HCT116 (cell line): ENCODE measurements around the gene TBRG4. TPM values are rescaled to one million over a fixed set of nuclear protein-coding genes. Genes with fewer than 3 reads are reported as not detected.

Experiments used
- ATAC-seq: fragments of 200-7000 bp; cut with Tn5 transposase; 2 replicates; pipeline ENCODE4 v1.9.1; 2020; ENCODE audit warnings: mild to moderate bottlenecking, moderate library complexity
- BruUV-seq: library from RNA; stranded (reverse); fragments of 400-500 nt; replicated peaks from 2 replicates; lab custom pipeline; 2021; lab: Mats Ljungman, UMichigan
- CTCF ChIA-PET: fragments of 300-600 bp; sonication (Branson Sonifier 250); formaldehyde crosslinking; loops from one replicate; lab custom pipeline; 2021; ENCODE audit warnings: antibody characterized with exemption; lab: Charles Lee
- POLR2A ChIA-PET: fragments of 300-600, 350-600 bp; sonication (Branson Sonifier 250); formaldehyde crosslinking; loops from one replicate; lab custom pipeline; 2021; ENCODE audit warnings: antibody characterized with exemption; lab: Charles Lee
- RAD21 ChIA-PET, 2 experiments: fragments of 300-600 bp; sonication (Branson Sonifier 250); formaldehyde crosslinking; loops; one replicate each; lab custom pipeline; 2023; ENCODE audit warnings: low total read pairs in 2 of 2; ENCODE audit not compliant: uncharacterized antibody in 2 of 2, unreplicated experiment in 2 of 2, low non-redundant PET in 1 of 2; lab: Charles Lee
- DNase-seq: peaks from one replicate; pipeline ENCODE4 v3.0.0-alpha.2; 2010; ENCODE audit warnings: low read depth, low spot score
- H2AFZ ChIP-seq: fragments of 200-600 bp; shearing (Covaris generic), sonication (generic); 2 replicates; pipeline ENCODE4 v1.6.1; 2017; ENCODE audit warnings: low read depth, mixed run types, mixed read lengths, antibody characterized with exemption, low read length; ENCODE audit not compliant: poor library complexity, severe bottlenecking
- H3K27ac ChIP-seq: 2 replicates; pipeline ENCODE4 v1.5.1; 2012; ENCODE audit warnings: low read depth, low read length
- H3K27me3 ChIP-seq: fragments of 200-600 bp; sonication (generic); 2 replicates; pipeline ENCODE4 v1.6.1; 2016; ENCODE audit warnings: mixed run types, low read length, mixed read lengths; ENCODE audit not compliant: insufficient read depth
- H3K36me3 ChIP-seq, 2 experiments: fragments of 200-500 bp in 1 of 2; fragments of 200-600 bp in 1 of 2; sonication (Bioruptor generic) in 1 of 2; sonication (generic) in 1 of 2; 2 replicates each; pipeline versions ENCODE4 v1.5.1 to v1.6.1; 2014 to 2016; ENCODE audit warnings: low read length in 2 of 2, inconsistent platforms in 1 of 2, mixed read lengths in 1 of 2, mixed run types in 1 of 2; ENCODE audit not compliant: insufficient read depth in 2 of 2, control insufficient read depth in 1 of 2
- H3K4me1 ChIP-seq, 2 experiments: fragments of 200-600 bp in 1 of 2; sonication (generic) in 1 of 2; 2 replicates each; pipeline versions ENCODE4 v1.5.1 to v1.6.1; 2012 to 2017; ENCODE audit warnings: low read length in 2 of 2, inconsistent platforms in 1 of 2, mild to moderate bottlenecking in 1 of 2, mixed read lengths in 1 of 2, mixed run types in 1 of 2, moderate library complexity in 1 of 2; ENCODE audit not compliant: insufficient read depth in 2 of 2, control insufficient read depth in 1 of 2
- H3K4me2 ChIP-seq: fragments of 200-600 bp; sonication (generic); 2 replicates; pipeline ENCODE4 v1.6.1; 2017; ENCODE audit warnings: mixed run types, low read length, mixed read lengths
- H3K4me3 ChIP-seq, 2 experiments: fragments of 200-600 bp in 1 of 2; sonication (generic) in 1 of 2; replicated peaks in 1 of 2; 2 replicates each; pipeline ENCODE4 v1.5.1; 2011 to 2016; ENCODE audit warnings: low read length in 2 of 2, control low read depth in 1 of 2, low read depth in 1 of 2, mild to moderate bottlenecking in 1 of 2, mixed read lengths in 1 of 2, mixed run types in 1 of 2
- H3K79me2 ChIP-seq: fragments of 200-600 bp; sonication (generic); 2 replicates; pipeline ENCODE4 v1.6.1; 2017; ENCODE audit warnings: mild to moderate bottlenecking, mixed run types, low read length, moderate library complexity, mixed read lengths; ENCODE audit not compliant: insufficient read depth
- H3K9ac ChIP-seq: fragments of 200-600 bp; sonication (generic); 2 replicates; pipeline ENCODE4 v1.6.1; 2016; ENCODE audit warnings: low read length, mixed read lengths
- H3K9me2 ChIP-seq: fragments of 200-600 bp; sonication (generic), shearing (Covaris generic); 2 replicates; pipeline ENCODE4 v1.6.1; 2017; ENCODE audit warnings: mixed run types, mild to moderate bottlenecking, moderate library complexity; ENCODE audit not compliant: insufficient read depth
- H3K9me3 ChIP-seq, 2 experiments: fragments of 200-500 bp in 1 of 2; fragments of 200-600 bp in 1 of 2; sonication (Bioruptor generic) in 1 of 2; sonication (generic) in 1 of 2; 2 replicates each; pipeline ENCODE4 v1.6.1; 2014 to 2017; ENCODE audit warnings: low read length in 2 of 2, mixed read lengths in 2 of 2, inconsistent platforms in 1 of 2, low read depth in 1 of 2, mild to moderate bottlenecking in 1 of 2, mixed run types in 1 of 2, moderate library complexity in 1 of 2; ENCODE audit not compliant: control insufficient read depth in 1 of 2, insufficient read depth in 1 of 2
- H4K20me1 ChIP-seq: fragments of 200-600 bp; sonication (generic), shearing (Covaris generic); 2 replicates; pipeline ENCODE4 v1.6.1; 2017; ENCODE audit warnings: mixed run types, mild to moderate bottlenecking, moderate library complexity; ENCODE audit not compliant: insufficient read depth
- CTCF ChIP-seq, 3 experiments: fragments of 200-600 bp in 1 of 3; sonication (generic) in 1 of 3; IDR thresholded peaks in 2 of 3; conservative IDR thresholded peaks in 1 of 3; 2 replicates each; pipeline ENCODE4 v1.5.1; 2012 to 2017; ENCODE audit warnings: low read depth in 2 of 3, low read length in 2 of 3, antibody characterized with exemption in 1 of 3, borderline replicate concordance in 1 of 3, control low read depth in 1 of 3, mild to moderate bottlenecking in 1 of 3, mixed read lengths in 1 of 3, mixed run types in 1 of 3, moderate library complexity in 1 of 3; ENCODE audit not compliant: insufficient read depth in 1 of 3
- JUND ChIP-seq: IDR thresholded peaks from 2 replicates; pipeline ENCODE4 v1.6.1; 2012
- RAD21 ChIP-seq: IDR thresholded peaks from 2 replicates; pipeline ENCODE4 v1.6.1; 2012; ENCODE audit warnings: low read depth, mild to moderate bottlenecking
- SRF ChIP-seq: IDR thresholded peaks from 2 replicates; pipeline ENCODE4 v1.6.1; 2012; ENCODE audit warnings: low read depth
- ZNF274 ChIP-seq: fragments of 200-500 bp; sonication (Bioruptor generic); IDR thresholded peaks from 2 replicates; pipeline ENCODE4 v1.6.1; 2014; ENCODE audit warnings: mild to moderate bottlenecking, low read depth, low read length, inconsistent platforms
- intact Hi-C: fragments of 100-400 bp; cut with micrococcal nuclease; formaldehyde crosslinking; loops from 2 replicates; pipeline ENCODE4 v1.10.0; 2022
- total RNA-seq: library from RNA; stranded (reverse); gene quantifications from one replicate; pipeline ENCODE4 v1.2.1, GENCODE V29; 2021; ENCODE audit not compliant: unreplicated experiment
- TF ChIP-seq, protein P1 (sequence below): IDR thresholded peaks from 2 replicates; pipeline ENCODE4 v1.6.1; 2012
- TF ChIP-seq, protein P2 (sequence below): IDR thresholded peaks from 2 replicates; pipeline ENCODE4 v1.6.1; 2012; ENCODE audit warnings: low read depth

TBRG4 gene
- total RNA-seq, 1 experiment from 2014 or later, result 136 TPM

- TF ChIP-seq, protein P1, sequence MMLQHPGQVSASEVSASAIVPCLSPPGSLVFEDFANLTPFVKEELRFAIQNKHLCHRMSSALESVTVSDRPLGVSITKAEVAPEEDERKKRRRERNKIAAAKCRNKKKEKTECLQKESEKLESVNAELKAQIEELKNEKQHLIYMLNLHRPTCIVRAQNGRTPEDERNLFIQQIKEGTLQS, result no peak
- no peak for TF ChIP-seq JUND
- TF ChIP-seq, all 23 proteins: peak for 0
These were observed 29.3 kb upstream of the TBRG4 start (continued) for GRCh38 chr7:45140827-45141226.

DNA sequence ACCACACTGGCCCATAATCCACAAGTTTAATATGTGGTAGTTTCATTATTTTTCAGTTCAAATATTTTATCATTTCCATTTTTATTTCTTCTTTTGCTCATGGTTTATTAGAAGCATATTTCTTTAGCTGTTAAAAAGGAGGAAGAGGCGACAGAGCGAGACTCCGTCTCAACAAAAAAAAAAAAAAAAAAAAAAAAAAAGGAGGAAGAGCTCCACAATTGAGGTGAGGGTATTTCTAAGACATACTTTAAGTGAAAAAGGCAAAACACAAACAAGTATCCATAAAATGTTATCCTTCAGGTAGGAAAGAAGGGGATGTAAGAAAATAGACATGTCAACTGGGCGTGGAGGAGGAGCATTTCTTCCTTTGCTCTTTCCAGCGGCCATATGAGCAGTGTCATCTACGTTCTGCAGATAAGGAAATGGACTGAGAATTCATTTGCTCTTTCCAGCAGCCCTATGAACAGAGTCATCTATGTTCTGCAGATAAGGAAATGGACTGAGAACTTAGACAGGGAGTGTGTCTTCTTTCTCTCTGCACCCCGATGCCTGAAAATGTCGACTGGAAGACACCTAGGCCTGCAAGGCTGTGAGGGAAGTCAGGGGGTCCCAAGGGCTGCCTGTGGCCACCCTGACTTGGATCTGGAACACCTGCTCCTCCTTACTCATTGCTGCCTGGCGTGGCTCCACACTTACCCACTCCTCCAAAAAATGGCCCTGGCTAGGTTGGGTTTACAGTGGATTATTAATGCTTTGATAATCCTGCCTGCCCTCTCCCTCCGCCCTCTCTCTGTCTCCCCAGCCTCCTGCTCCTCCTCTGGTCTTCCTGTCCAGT, 27.2 kb upstream of the TBRG4 start:
- ChIA-PET CTCF (interaction anchor here (4.2 kb wide), 1 partner anchor 165 kb away, joined by 114 read pairs; no protein-coding TSS in a partner anchor), RAD21 (interaction anchor here in 1 of 2 experiments (1.5 kb wide), 1 partner anchor 165 kb away, joined by 5 read pairs; no protein-coding TSS in a partner anchor), POLR2A (no interaction called here)
- no peaks in the 10 kb centered on the region for H3K9me3 ChIP-seq
- DNase-seq (no peak), ATAC-seq (no peak)
- no peaks in the 10 kb centered on the region for H3K27me3 ChIP-seq
- no peaks in the 10 kb centered on the region for H3K4me1 ChIP-seq
- H4K20me1 ChIP-seq, result no peaks in the 10 kb centered on the region
- intact Hi-C loops, result loop anchor here (5.0 kb wide), 2 partner anchors 216 to 896 kb away; no protein-coding TSS in a partner anchor
- BruUV-seq, result no TSS peak
- no peak overlapping the region for H3K9ac ChIP-seq
- H3K79me2 ChIP-seq, result no peaks in the 10 kb centered on the region
- H3K4me2 ChIP-seq, result no peak overlapping the region
- no peak overlapping the region for H2AFZ ChIP-seq
- no peak overlapping the region for H3K27ac ChIP-seq
- H3K36me3 ChIP-seq, result no peaks in the 10 kb centered on the region
- TF ChIP-seq SRF (no peak), RAD21 (no peak), CTCF (IDR thresholded peaks at IDR 0.05 in 2 of 3, conservative IDR thresholded peaks at IDR 0.05 in 1 of 3; ENCODE audit: borderline replicate concordance in 1 of 3, insufficient read depth in 1 of 3, low read depth in 2 of 3, low read length in 2 of 3) (no peak), ZNF274 (no peak), JUND (no peak)
- TF ChIP-seq, protein P2, sequence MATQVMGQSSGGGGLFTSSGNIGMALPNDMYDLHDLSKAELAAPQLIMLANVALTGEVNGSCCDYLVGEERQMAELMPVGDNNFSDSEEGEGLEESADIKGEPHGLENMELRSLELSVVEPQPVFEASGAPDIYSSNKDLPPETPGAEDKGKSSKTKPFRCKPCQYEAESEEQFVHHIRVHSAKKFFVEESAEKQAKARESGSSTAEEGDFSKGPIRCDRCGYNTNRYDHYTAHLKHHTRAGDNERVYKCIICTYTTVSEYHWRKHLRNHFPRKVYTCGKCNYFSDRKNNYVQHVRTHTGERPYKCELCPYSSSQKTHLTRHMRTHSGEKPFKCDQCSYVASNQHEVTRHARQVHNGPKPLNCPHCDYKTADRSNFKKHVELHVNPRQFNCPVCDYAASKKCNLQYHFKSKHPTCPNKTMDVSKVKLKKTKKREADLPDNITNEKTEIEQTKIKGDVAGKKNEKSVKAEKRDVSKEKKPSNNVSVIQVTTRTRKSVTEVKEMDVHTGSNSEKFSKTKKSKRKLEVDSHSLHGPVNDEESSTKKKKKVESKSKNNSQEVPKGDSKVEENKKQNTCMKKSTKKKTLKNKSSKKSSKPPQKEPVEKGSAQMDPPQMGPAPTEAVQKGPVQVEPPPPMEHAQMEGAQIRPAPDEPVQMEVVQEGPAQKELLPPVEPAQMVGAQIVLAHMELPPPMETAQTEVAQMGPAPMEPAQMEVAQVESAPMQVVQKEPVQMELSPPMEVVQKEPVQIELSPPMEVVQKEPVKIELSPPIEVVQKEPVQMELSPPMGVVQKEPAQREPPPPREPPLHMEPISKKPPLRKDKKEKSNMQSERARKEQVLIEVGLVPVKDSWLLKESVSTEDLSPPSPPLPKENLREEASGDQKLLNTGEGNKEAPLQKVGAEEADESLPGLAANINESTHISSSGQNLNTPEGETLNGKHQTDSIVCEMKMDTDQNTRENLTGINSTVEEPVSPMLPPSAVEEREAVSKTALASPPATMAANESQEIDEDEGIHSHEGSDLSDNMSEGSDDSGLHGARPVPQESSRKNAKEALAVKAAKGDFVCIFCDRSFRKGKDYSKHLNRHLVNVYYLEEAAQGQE, result no peak
- TF ChIP-seq, protein P1, result no peak
- H3K9me2 ChIP-seq, result no peaks in the 10 kb centered on the region
- H3K4me3 ChIP-seq, result no peak overlapping the region
